Endodermal cell (in vitro differentiated cells): ENCODE measurements around the gene HMGXB3. TPM values are rescaled to one million over a fixed set of nuclear protein-coding genes. Genes with fewer than 3 reads are reported as not detected.

Source experiments
- DNase-seq: peaks from one replicate; pipeline ENCODE4 v3.0.0-alpha.2; 2017
- H3K27ac ChIP-seq: 2 replicates; pipeline ENCODE4 v1.5.1; 2013; ENCODE audit warnings: mild to moderate bottlenecking, low read depth, low read length, moderate library complexity
- H3K27me3 ChIP-seq: 2 replicates; pipeline ENCODE4 v1.6.1; 2013; ENCODE audit warnings: mild to moderate bottlenecking, low read length, moderate library complexity; ENCODE audit not compliant: insufficient read depth, control insufficient read depth, poor library complexity, severe bottlenecking
- H3K36me3 ChIP-seq: 2 replicates; pipeline ENCODE4 v1.7.0; 2013; ENCODE audit warnings: mild to moderate bottlenecking, low read length, moderate library complexity; ENCODE audit not compliant: control insufficient read depth, insufficient read depth
- H3K4me1 ChIP-seq: one replicate; pipeline ENCODE4 v1.7.0; 2013; ENCODE audit warnings: low read length; ENCODE audit not compliant: control insufficient read depth, insufficient read depth
- H3K4me3 ChIP-seq: 2 replicates; pipeline ENCODE4 v1.5.1; 2013; ENCODE audit warnings: mild to moderate bottlenecking, low read length, moderate library complexity
- H3K9ac ChIP-seq: 2 replicates; pipeline ENCODE4 v1.6.1; 2013; ENCODE audit warnings: mild to moderate bottlenecking, low read length, moderate library complexity; ENCODE audit not compliant: poor library complexity, severe bottlenecking; ENCODE audit errors: extremely low read depth
- H3K9me3 ChIP-seq: 2 replicates; pipeline ENCODE4 v1.6.1; 2013; ENCODE audit warnings: mild to moderate bottlenecking, low read length, moderate library complexity; ENCODE audit not compliant: control insufficient read depth
- H3K27ac Mint-ChIP-seq: 2 replicates; pipeline ENCODE4 v1.8.0; 2020; ENCODE audit warnings: mixed read lengths
- H3K27me3 Mint-ChIP-seq: 2 replicates; pipeline ENCODE4 v1.8.0; 2021; ENCODE audit warnings: mild to moderate bottlenecking, mixed read lengths; ENCODE audit not compliant: insufficient read depth
- H3K36me3 Mint-ChIP-seq: 2 replicates; pipeline ENCODE4 v1.8.0; 2020; ENCODE audit warnings: low read depth, mixed read lengths
- H3K4me1 Mint-ChIP-seq: 2 replicates; pipeline ENCODE4 v1.8.0; 2020; ENCODE audit warnings: mixed read lengths
- H3K4me3 Mint-ChIP-seq: 2 replicates; pipeline ENCODE4 v1.8.0; 2020; ENCODE audit warnings: mild to moderate bottlenecking, moderate library complexity, mixed read lengths
- H3K9me3 Mint-ChIP-seq: 2 replicates; pipeline ENCODE4 v1.8.0; 2020; ENCODE audit warnings: mild to moderate bottlenecking, mixed read lengths
- CTCF ChIP-seq: fragments of 200-600 bp; sonication (generic); conservative IDR thresholded peaks from 2 replicates; pipeline ENCODE4 v1.5.0; 2021; ENCODE audit warnings: antibody characterized with exemption, mild to moderate bottlenecking
- WGBS, 2 experiments: methylation state at CpG; one replicate each; pipeline versions ENCODE4 v1.1.5 to v1.1.7; 2013; ENCODE audit warnings: missing lambda C conversion rate in 2 of 2, mixed read lengths in 1 of 2; ENCODE audit not compliant: insufficient coverage in 1 of 2, insufficient read length in 1 of 2; 5-methylcytosine and 5-hydroxymethylcytosine counted together
- total RNA-seq, 2 donors: library from RNA; stranded (reverse); fragmentation: NEBNext Ultra II Directional in 1 of 2; extraction: Animal tissue kit (Norgen Biotek cat#: 25700) in 1 of 2; gene quantifications; 2 replicates in 1 of 2; 3 replicates in 1 of 2; pipeline ENCODE4 v1.2.1, GENCODE V29; 2021

Gene HMGXB3
- total RNA-seq, 2 donors from 2014 or later, result 41.0 to 43.5 TPM

- Mint-ChIP-seq H3K9me3 (no peaks in the 10 kb centered on the region), H3K4me3 (no peak overlapping the region), H3K27me3 (no peaks in the 10 kb centered on the region), H3K4me1 (no peaks in the 10 kb centered on the region), H3K36me3 (peaks cover 68% of the 10 kb centered on the region), H3K27ac (no peak overlapping the region)
- no peak for TF ChIP-seq CTCF
- Histone ChIP-seq H3K36me3 (peaks cover 82% of the 10 kb centered on the region), H3K9me3 (no peaks in the 10 kb centered on the region), H3K4me1 (no peaks in the 10 kb centered on the region), H3K4me3 (no peak overlapping the region), H3K27ac (no peak overlapping the region), H3K27me3 (no peaks in the 10 kb centered on the region), H3K9ac (no peak overlapping the region)
- DNase-seq, result peak; percentile 30
- 83 to 92% methylated on average over 9 to 18 of the region's 18 CpGs for WGBS, 2 experiments
These were observed 51.2 kb downstream of the HMGXB3 start for GRCh38 chr5:150051657-150052195.

DNA sequence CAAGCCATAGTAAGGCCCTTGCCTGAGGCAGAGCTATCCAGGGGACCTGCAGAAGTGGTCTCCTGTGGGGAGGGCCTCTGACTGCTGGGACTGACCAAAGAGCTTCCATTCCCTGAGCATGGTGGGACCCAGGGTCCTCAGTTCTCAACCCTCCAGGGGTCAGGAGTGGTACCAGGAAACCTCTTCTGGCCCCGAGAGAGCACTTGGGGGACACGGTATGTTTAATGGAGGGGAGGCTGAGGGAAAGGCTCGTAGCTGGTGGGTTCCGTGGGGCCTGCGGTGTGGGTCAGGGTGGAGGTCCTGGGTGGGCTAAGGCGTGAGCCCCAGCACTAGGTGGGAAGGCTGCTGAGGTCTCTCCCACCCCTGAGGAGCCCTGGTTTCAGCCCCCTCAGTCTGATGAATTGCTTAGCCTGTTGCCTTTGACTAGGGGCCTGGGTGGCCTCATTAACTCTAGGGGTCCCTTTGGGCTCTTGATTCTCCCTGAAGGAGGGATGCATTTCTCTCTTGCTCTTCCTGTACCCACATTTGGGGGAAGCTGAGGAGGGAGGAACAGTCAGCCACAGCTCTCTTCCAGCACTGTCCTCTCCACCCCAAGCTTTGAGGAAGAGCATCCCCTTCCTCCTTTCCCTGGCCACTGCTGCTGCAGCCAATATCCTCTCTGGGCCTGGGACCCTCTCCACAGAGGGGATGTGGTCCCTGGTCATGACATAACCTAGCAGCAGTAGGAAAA lies 51.9 kb downstream of the HMGXB3 start:
- Mint-ChIP-seq H3K4me3 (no peak overlapping the region), H3K9me3 (no peaks in the 10 kb centered on the region), H3K4me1 (peaks cover 4% of the 10 kb centered on the region), H3K27me3 (no peaks in the 10 kb centered on the region), H3K36me3 (peaks cover 65% of the 10 kb centered on the region), H3K27ac (no peak overlapping the region)
- no peak overlapping the region for H3K9ac ChIP-seq
- H3K36me3 ChIP-seq, result peaks cover 80% of the 10 kb centered on the region
- no peak overlapping the region for H3K27ac ChIP-seq
- no peaks in the 10 kb centered on the region for H3K9me3 ChIP-seq
- TF ChIP-seq CTCF, result no peak
- no peaks in the 10 kb centered on the region for H3K27me3 ChIP-seq
- peak; percentile 22 for DNase-seq
- no peak overlapping the region for H3K4me3 ChIP-seq
- peaks cover under 1% of the 10 kb centered on the region for H3K4me1 ChIP-seq
- WGBS, 2 experiments, result 89% methylated on average over 4 to 5 of the region's 6 CpGs

DNA sequence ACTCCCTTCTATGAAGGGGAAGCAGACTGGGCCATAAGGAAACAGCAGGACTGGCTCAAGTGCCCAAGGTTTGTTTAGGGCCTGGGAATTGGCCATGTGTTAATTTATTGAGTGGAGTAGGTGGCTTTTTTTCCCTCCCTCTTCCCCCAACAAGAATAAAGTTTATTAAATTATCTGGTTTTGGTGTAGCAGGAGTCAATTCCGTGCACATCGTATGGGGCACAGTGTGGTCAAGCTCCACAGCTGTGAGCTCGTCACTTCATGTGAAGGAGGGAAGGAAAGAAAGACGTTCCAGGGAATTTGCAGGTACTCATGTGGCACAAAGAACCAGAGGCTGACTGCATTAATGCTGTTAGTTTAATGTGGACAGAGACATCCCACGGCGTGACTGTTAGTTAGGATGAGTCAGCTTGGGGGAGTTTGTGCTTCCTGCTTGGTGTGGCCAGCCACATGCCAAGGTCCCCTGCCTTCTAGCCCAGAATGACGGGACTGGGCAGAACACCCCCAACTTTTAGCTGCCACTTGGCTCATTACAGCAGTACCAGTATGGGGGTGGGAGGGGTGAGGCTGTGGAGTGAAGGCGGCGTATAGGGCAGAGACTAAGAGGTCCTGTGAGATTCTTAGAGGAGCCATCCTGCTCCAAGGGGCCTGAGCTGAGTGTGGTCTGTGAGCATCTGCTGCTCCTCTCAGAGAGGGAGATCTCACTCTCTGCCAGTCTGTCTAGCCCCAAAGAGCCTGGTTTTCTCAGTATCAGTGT lies 52.6 kb downstream of the HMGXB3 start:
- Mint-ChIP-seq H3K36me3 (peaks cover 58% of the 10 kb centered on the region), H3K9me3 (no peaks in the 10 kb centered on the region), H3K4me3 (no peak overlapping the region), H3K27ac (no peak overlapping the region), H3K27me3 (no peaks in the 10 kb centered on the region), H3K4me1 (peaks cover 12% of the 10 kb centered on the region)
- Histone ChIP-seq H3K36me3 (peaks cover 73% of the 10 kb centered on the region), H3K4me1 (peaks cover 8% of the 10 kb centered on the region), H3K4me3 (no peak overlapping the region), H3K9me3 (no peaks in the 10 kb centered on the region), H3K9ac (no peak overlapping the region), H3K27me3 (no peaks in the 10 kb centered on the region), H3K27ac (no peak overlapping the region)
- peak; percentile 43 for DNase-seq
- WGBS, 2 experiments, result 92 to 94% methylated on average over 5 to 9 of the region's 9 CpGs
- TF ChIP-seq CTCF, result no peak
